ENCODE results near the gene UBTF. TPM values are rescaled to one million over a fixed set of nuclear protein-coding genes. Genes with fewer than 3 reads are reported as not detected.

Gene UBTF
- total and polyA plus RNA-seq, 9 of the 15 experiments (the other 6 are each of a cell fraction or from before 2014, with no cell fraction given), result 1.2 to 113 (median 83.6) TPM

- TF ChIP-seq TSHZ1 (CRISPR knock-in tag; IDR thresholded peaks at IDR 0.05) (no peak), GABPB1 (CRISPR knock-in tag; IDR thresholded peaks at IDR 0.05) (peak; percentile 97), PURB (CRISPR knock-in tag; IDR thresholded peaks at IDR 0.05; ENCODE audit: low read depth) (no peak), ELK1 (CRISPR knock-in tag; IDR thresholded peaks at IDR 0.05) (no peak), SIN3A (IDR thresholded peaks at IDR 0.05; ENCODE audit: borderline replicate concordance in 2 of 2, control insufficient read depth in 1 of 2, low read depth in 2 of 2, low read length in 2 of 2) (peak; percentile 66 to 84; a peak in 2 of 4 replicates), MTF1 (CRISPR knock-in tag; IDR thresholded peaks at IDR 0.05; ENCODE audit: borderline replicate concordance) (no peak), REST (IDR thresholded peaks at IDR 0.05; ENCODE audit: borderline replicate concordance) (peak; percentile 52; the same call in 1 of the 2 replicates), REST (CRISPR knock-in tag; IDR thresholded peaks at IDR 0.05; ENCODE audit: low read depth) (no peak), THRB (CRISPR knock-in tag; conservative IDR thresholded peaks at IDR 0.05) (no peak)
These were observed 33.0 kb downstream of the UBTF start, which contains the start of gene TMUB2 (continued) for GRCh38 chr17:44186307-44187130.

All from K562 (cell line).